IPS-18a (cell line): ENCODE data around the gene REEP6.
A peak's percentile ranks its signal among the peaks of the same experiment; 100 is the strongest.
"Not testable (repeated sequence)": the region's sequence is repeated elsewhere in the genome, so short reads cannot be mapped to it uniquely, and the experiment has no call there.

Experiments
- H3K27ac ChIP-seq: one replicate; pipeline ENCODE4 v1.5.1; 2013; ENCODE audit warnings: low read length
- H3K27me3 ChIP-seq: one replicate; pipeline ENCODE4 v1.6.1; 2013; ENCODE audit warnings: mild to moderate bottlenecking, low read length; ENCODE audit not compliant: control insufficient read depth, insufficient read depth
- H3K36me3 ChIP-seq: one replicate; pipeline ENCODE4 v1.6.1; 2013; ENCODE audit warnings: low read depth, low read length; ENCODE audit not compliant: control insufficient read depth
- H3K4me1 ChIP-seq: one replicate; pipeline ENCODE4 v1.6.1; 2013; ENCODE audit warnings: low read depth, low read length; ENCODE audit not compliant: control insufficient read depth
- H3K4me3 ChIP-seq: one replicate; pipeline ENCODE4 v1.5.1; 2013; ENCODE audit warnings: low read length
- H3K9ac ChIP-seq: one replicate; pipeline ENCODE4 v1.6.1; 2013; ENCODE audit warnings: mild to moderate bottlenecking, low read length, moderate library complexity
- H3K9me3 ChIP-seq: one replicate; pipeline ENCODE4 v1.6.1; 2013; ENCODE audit warnings: low read depth, low read length; ENCODE audit not compliant: control insufficient read depth

REEP6 gene

DNA sequence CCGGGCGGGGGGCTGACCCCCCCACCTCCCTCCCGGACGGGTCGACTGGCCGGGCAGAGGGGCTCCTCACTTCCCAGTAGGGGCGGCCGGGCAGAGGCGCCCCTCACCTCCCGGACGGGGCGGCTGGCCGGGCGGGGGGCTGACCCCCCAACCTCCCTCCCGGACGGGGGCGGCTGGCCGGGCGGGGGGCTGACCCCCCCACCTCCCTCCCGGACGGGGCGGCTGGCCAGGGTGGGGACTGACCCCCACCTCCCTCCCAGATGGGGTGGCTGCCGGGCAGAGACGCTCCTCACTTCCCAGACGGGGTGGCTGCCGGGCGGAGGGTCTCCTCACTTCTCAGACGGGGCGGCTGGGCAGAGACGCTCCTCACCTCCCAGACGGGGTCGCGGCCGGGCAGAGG, 8.2 kb downstream of the REEP6 start:
- not testable (repeated sequence) for H3K4me3 ChIP-seq, H3K9ac ChIP-seq, H3K4me1 ChIP-seq, H3K9me3 ChIP-seq, H3K36me3 ChIP-seq, H3K27ac ChIP-seq
- peaks cover 17% of the 10 kb centered on the region for H3K27me3 ChIP-seq

DNA sequence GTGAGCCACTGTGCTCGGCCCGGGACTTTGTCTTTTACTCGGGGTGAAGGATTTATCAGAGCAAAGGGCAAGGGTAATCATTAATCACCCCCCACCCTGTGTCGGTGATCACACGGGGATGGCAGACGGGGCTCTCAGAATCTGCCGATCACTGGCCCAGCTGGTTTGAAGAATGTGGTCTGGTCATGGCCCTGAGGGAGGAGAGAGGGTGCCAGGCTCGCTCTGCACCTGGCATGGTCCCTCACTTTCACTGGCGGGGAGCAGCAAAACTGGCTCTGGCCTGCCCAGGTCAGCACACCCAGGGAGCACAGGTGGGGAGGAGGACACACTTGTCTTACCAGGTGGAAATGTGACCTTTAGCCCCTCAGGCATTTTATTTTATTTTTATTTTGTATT, 10.2 kb downstream of the REEP6 start:
- Histone ChIP-seq H3K9ac (no peak overlapping the region), H3K4me1 (no peaks in the 10 kb centered on the region), H3K9me3 (no peaks in the 10 kb centered on the region), H3K4me3 (no peak overlapping the region), H3K27ac (no peak overlapping the region), H3K36me3 (no peaks in the 10 kb centered on the region), H3K27me3 (peaks cover 28% of the 10 kb centered on the region)

DNA sequence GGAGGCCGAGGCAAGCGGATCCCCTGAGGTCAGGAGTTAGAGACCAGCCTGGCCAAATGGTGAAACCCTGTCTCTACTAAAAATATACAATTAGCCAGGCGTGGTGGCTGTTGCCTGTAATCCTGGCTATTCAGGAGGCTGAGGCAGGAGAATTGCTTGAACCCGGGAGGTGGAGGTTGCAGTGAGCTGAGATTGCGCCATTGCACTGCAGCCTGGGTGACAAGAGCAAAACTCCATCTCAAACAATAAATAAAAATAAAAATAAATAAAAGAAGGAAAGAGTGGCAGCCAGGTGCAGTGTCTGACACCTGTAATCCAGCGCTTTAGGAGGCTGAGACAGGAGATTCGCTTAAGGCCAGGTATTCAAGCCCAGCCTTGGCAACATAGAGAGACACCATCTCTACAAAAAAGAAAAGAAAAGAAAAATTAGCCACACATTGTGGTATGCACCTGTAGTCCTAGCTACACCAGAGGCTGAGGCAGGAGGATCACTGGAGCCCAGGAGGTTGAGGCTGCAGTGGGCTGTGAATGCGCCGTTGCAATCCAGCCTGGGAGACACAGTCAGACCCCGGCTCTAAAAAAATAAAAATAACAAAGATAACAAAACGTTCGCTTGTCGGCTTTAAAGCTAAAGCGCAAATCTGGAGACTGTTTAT, 11.6 kb downstream of the REEP6 start:
- Histone ChIP-seq H3K27ac (no peak overlapping the region), H3K36me3 (no peaks in the 10 kb centered on the region), H3K9me3 (no peaks in the 10 kb centered on the region), H3K4me3 (no peak overlapping the region), H3K9ac (no peak overlapping the region), H3K27me3 (peaks cover 28% of the 10 kb centered on the region), H3K4me1 (no peaks in the 10 kb centered on the region)

DNA sequence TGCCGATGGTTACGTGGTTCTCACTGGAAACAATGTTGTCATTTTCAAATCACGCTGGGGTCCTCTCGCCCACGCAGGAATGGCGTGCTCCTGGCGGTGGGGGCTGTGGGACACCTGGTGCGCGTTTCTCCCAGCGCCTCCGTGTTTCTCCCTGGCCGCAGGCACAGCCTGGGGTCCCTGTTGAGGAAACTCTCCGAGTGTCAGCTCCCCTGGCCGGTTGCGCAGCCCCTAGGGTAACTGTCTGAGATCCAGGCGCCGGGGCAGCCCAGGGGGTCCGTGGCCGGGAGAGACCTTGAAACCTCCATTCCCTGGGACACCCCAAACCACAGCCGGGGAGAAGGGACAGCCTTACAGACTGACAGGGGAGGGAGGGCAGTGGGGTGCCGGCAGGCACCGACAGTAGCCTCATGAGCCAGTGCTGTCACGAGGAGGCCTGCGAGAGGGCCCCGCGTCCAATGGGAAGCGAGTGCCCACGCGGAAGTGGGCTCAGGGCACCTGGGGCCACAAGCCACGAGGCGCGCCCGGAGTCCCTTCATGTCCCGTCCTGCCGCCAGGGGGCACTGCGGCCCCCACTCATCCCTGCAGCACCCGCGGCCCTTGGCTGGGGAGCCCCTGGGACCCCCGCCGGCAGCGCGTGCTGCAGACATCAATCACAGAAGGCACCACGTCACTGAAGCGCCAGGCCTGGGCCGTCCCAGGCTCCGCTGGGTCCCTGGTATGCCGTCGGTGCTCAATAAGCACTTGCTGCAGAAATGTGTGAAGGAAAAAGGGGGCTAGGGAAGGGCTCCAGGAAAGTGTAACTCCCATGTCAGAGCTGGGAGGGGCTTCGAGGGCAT, 12.3 kb downstream of the REEP6 start:
- Histone ChIP-seq H3K27ac (no peak overlapping the region), H3K4me3 (no peak overlapping the region), H3K4me1 (no peaks in the 10 kb centered on the region)

DNA sequence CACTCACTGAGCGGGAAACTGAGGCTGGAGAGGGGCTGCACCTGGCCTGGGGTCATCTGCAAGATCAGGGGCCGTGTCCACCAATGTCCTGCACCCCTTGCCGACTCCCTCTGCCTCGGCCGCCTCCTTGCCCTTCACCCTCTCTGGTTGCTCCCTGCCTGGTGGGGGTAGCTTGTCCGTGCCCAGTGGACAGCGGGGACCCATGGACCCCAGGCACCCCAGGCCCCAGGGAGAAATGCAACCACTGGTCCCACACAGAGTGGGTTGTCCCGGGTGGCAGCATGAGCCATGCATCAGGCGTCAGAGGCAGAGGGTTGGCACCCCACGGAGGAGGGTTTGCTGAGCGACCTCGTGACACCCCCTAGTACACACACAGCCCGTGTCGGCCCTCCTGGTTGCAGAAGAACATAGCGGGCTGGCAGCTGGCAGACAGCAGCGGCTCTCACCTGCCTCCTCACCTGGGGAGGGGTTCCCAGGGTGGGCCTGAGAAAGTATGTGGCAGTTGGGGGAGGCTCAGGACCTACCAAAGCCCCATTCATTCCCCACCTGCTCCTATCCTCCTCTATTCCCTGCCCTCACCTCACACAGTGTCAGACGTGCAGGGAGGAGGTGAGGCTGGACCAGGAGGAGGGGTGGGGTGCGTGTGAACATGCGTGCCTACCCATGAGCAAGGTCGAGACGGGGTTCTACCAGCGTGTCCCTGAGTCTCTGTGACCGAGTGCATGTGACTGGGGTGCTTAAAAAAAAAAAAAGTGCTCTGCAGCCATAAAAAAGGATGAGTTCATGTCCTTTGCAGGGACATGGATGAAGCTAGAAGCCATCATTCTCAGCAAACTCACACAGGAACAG, 13.2 kb downstream of the REEP6 start:
- no peak overlapping the region for H3K4me3 ChIP-seq
- no peaks in the 10 kb centered on the region for H3K4me1 ChIP-seq
- no peaks in the 10 kb centered on the region for H3K36me3 ChIP-seq
- no peaks in the 10 kb centered on the region for H3K9me3 ChIP-seq
- peaks cover 29% of the 10 kb centered on the region for H3K27me3 ChIP-seq
- no peak overlapping the region for H3K9ac ChIP-seq
- no peak overlapping the region for H3K27ac ChIP-seq

More for the DNA sequence above, 12.3 kb downstream of the REEP6 start:
- Histone ChIP-seq H3K9me3 (no peaks in the 10 kb centered on the region), H3K27me3 (peaks cover 28% of the 10 kb centered on the region), H3K36me3 (no peaks in the 10 kb centered on the region), H3K9ac (no peak overlapping the region)

DNA sequence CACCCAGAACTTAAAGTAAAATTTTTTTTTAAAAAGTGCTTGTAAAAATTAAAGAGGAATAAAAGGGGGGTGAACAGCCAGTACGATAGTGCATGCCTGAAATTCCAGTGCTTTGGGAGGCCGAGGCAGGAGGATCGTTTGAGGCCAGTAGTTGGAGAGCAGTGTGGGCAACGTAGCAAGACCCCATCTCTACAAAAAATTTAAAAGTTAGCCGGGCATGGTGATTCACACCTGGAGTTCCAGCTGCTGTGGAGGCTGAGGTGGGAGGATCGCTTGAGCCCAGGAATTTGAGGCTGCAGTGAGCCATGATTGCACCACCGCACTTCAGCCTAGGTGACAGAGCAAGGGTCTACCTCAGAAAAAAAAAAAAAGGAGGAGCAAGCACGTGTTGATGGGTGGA, 14.0 kb downstream of the REEP6 start:
- H3K4me3 ChIP-seq = no peak overlapping the region
- no peaks in the 10 kb centered on the region for H3K36me3 ChIP-seq
- no peak overlapping the region for H3K27ac ChIP-seq
- peaks cover 37% of the 10 kb centered on the region for H3K27me3 ChIP-seq
- no peak overlapping the region for H3K9ac ChIP-seq
- H3K9me3 ChIP-seq = no peaks in the 10 kb centered on the region
- no peaks in the 10 kb centered on the region for H3K4me1 ChIP-seq

DNA sequence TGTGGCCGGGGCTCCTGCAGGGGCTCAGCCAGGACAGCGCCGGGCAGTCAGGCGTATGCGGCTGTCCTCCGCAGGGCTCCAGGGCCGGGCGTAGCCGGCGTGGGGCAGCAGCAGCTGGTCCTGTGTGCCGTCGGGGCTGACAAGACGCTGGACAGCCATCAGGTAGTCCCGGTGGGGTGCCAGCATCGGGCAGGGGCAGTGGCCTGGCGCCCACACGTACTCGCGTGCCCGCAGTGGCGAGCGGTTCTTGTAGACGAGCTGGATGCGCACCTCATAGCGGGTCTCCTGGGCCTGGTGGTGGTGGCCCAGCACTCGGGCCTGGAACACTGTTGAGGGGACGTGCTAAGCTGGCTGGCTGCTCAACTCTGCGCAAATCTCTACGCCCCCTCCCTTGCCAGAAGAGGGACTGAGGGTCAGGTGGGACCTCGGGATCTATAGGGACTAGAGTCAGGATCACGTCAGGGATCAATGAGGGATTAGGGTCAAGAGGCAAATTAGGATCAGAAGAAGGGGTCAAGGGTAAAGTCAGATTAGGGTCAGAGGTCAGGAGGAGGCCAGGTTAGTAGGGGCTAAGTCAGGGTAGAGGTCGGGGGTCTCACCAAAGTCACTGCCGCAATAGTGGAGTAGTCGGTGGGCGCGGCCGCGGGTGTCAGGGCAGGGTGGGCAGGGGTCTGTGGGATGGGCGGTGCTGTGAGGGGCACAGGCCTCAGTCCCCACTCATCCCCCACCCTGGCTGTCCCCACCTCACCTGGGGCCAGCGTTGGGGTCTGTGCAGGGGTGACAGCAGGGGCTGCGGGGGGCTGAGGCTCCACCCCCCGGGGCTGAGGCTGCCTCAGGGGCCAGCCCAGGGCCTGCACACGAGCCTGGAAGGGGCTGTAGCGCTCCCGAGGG, 15.3 kb downstream of the REEP6 start:
- H3K27me3 ChIP-seq = peaks cover 49% of the 10 kb centered on the region

DNA sequence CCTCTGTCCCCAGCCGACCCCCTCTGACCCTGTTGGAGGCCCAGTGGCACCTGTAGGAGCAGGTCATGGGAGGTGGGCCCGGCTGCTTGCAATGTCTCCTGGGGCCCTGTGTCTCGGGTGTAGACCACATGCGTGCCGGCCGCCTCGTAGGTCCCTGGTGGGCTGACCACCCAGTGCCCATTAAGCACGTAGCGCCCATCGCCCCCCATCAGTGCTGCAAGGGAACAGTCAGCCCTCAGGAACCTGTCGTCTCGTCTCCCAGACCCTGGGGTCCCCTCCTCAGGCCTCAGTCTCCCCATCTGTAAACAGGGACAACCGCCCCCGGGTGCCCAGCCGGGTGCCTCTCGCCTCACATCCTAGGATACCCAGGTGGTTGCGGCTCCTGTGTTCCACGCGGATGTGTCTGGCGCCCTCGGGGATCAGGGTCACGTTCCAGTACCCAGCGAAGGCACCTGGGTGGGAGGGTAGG, 16.2 kb downstream of the REEP6 start:
- Histone ChIP-seq H3K27me3 (peaks cover 59% of the 10 kb centered on the region), H3K4me1 (no peaks in the 10 kb centered on the region), H3K9me3 (no peaks in the 10 kb centered on the region), H3K36me3 (no peaks in the 10 kb centered on the region), H3K9ac (no peak overlapping the region), H3K4me3 (peak overlapping the region; percentile 70), H3K27ac (no peak overlapping the region)

More for the DNA sequence above, 15.3 kb downstream of the REEP6 start:
- H3K4me3 ChIP-seq = no peak overlapping the region
- H3K27ac ChIP-seq = no peak overlapping the region
- H3K9me3 ChIP-seq = no peaks in the 10 kb centered on the region
- H3K36me3 ChIP-seq = no peaks in the 10 kb centered on the region
- no peak overlapping the region for H3K9ac ChIP-seq
- H3K4me1 ChIP-seq = no peaks in the 10 kb centered on the region

DNA sequence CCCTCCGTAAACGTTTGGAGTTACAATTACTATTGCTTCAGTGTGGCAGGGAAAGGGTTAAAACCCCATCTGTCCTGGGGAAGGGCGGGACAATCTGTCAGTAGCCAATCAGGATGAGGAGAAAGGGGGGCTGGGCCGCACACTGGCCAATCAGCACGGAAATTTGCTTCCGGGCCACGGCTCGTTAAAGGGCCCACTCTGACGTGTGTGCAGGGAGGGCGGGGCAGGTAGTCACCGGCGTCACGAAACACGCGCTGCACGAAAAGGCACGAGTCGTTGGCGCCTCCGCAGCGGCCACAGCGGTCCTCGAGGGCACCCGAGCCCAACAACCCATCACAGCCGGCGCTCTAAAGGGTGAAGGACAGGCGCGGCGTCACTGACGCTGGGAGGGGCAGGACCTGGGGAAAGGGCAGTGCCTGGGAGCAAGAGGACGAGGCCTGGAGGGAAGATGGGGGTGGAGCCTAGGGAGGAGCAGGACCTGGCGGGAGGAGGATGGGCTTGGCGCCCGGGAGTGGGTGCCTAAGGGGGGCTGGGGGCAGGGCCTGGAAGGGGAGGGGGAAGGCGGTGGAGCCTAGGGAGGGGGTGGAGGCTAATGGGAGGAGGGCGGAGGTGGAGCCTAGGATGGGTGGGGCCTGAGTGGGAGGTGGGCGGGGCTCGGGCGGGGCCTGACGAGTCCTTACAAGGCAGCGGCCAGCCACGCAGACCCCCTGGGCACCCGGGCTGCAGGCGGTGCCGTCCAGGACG, 17.0 kb downstream of the REEP6 start:
- Histone ChIP-seq H3K9ac (no peak overlapping the region), H3K9me3 (no peaks in the 10 kb centered on the region), H3K27me3 (peaks cover 61% of the 10 kb centered on the region), H3K4me1 (no peaks in the 10 kb centered on the region), H3K27ac (no peak overlapping the region), H3K36me3 (no peaks in the 10 kb centered on the region), H3K4me3 (peak overlapping the region; percentile 70)

DNA sequence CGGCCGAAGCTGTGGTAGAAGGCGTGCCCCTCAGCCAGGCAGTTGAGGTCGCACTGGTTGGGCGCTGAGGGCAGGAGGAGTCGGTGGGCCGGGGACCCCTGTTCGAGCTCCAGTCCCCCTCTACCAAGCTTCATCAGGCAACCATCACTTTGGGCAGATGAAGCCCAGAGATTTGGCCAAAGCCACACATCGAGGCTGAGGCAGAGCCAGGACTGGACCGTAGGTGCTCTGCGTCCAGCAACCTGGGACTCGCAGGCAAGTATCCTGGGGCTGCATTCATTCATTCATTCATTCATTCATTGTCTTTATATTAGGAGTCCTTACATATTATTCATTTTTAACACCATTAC, 17.5 kb downstream of the REEP6 start:
- H3K4me1 ChIP-seq = no peaks in the 10 kb centered on the region
- no peak overlapping the region for H3K9ac ChIP-seq
- H3K27ac ChIP-seq = no peak overlapping the region
- peaks cover 59% of the 10 kb centered on the region for H3K27me3 ChIP-seq
- H3K9me3 ChIP-seq = no peaks in the 10 kb centered on the region
- H3K36me3 ChIP-seq = no peaks in the 10 kb centered on the region
- H3K4me3 ChIP-seq = peak overlapping the region; percentile 46
